HepG2 (cell line): Measurements from ENCODE around the gene EMILIN1. TPM values are rescaled to one million over a fixed set of nuclear protein-coding genes. Genes with fewer than 3 reads are reported as not detected.
A peak's percentile ranks its signal among the peaks of the same experiment; 100 is the strongest.

Experiments
- ARNT2 ChIP-seq: sonication (generic); formaldehyde crosslinking; IDR thresholded peaks from 2 replicates; pipeline ENCODE4 v1.8.0; 2022; ENCODE audit warnings: mild to moderate bottlenecking, low read depth, missing genetic modification reagents, moderate library complexity
- BHLHE40 ChIP-seq: IDR thresholded peaks from 2 replicates; pipeline ENCODE4 v1.6.1; 2011; ENCODE audit warnings: low read length, improper control_type of control experiment
- CBX2 ChIP-seq, 2 experiments: fragments of 200-600 bp in 1 of 2; sonication (generic); formaldehyde crosslinking in 1 of 2; IDR thresholded peaks; 2 replicates each; pipeline versions ENCODE4 v1.7.0 to v1.8.1; 2018 to 2022; ENCODE audit warnings: low read depth in 2 of 2, low read length in 1 of 2, mild to moderate bottlenecking in 1 of 2, missing genetic modification reagents in 1 of 2
- DPF2 ChIP-seq: sonication (generic); formaldehyde crosslinking; IDR thresholded peaks from 2 replicates; pipeline ENCODE4 v1.4.0; 2020; ENCODE audit warnings: mild to moderate bottlenecking, low read depth, missing genetic modification reagents, borderline replicate concordance
- EHMT2 ChIP-seq: fragments of 200-600 bp; sonication (generic); IDR thresholded peaks from 2 replicates; pipeline ENCODE4 v1.7.0; 2017; ENCODE audit warnings: antibody characterized with exemption, low read depth, low read length, borderline replicate concordance
- FOXJ3 ChIP-seq: sonication (generic); formaldehyde crosslinking; IDR thresholded peaks from 2 replicates; pipeline ENCODE4 v1.4.0; 2020; ENCODE audit warnings: missing genetic modification reagents, mild to moderate bottlenecking, borderline replicate concordance
- HOMEZ ChIP-seq: IDR thresholded peaks from 2 replicates; pipeline ENCODE4 v1.6.1; 2016; ENCODE audit warnings: low read depth
- KLF13 ChIP-seq: sonication (generic); formaldehyde crosslinking; IDR thresholded peaks from 2 replicates; pipeline ENCODE4 v1.4.0; 2020; ENCODE audit warnings: mild to moderate bottlenecking, missing genetic modification reagents
- PHF21A ChIP-seq: sonication (generic); formaldehyde crosslinking; IDR thresholded peaks from 2 replicates; pipeline ENCODE4 v1.5.0; 2020; ENCODE audit warnings: mild to moderate bottlenecking, missing genetic modification reagents
- SIN3A ChIP-seq: IDR thresholded peaks from 2 replicates; pipeline ENCODE4 v1.6.1; 2011; ENCODE audit warnings: low read depth, mild to moderate bottlenecking, control low read depth, low read length, borderline replicate concordance
- U2AF2 ChIP-seq: fragments of 200-400 bp; formaldehyde crosslinking; IDR thresholded peaks from 2 replicates; pipeline ENCODE4 v1.6.1; 2017; ENCODE audit warnings: low read depth, mild to moderate bottlenecking, low read length
- ZNF160 ChIP-seq: sonication (generic); formaldehyde crosslinking; IDR thresholded peaks from 2 replicates; pipeline ENCODE4 v1.8.0; 2022; ENCODE audit warnings: mild to moderate bottlenecking, inconsistent platforms, missing genetic modification reagents
- ZNF225 ChIP-seq: sonication (generic); formaldehyde crosslinking; IDR thresholded peaks from 2 replicates; pipeline ENCODE4 v1.4.0; 2020; ENCODE audit warnings: mild to moderate bottlenecking, missing genetic modification reagents
- ZNF335 ChIP-seq: sonication (generic); formaldehyde crosslinking; IDR thresholded peaks from 2 replicates; pipeline ENCODE4 v1.4.0; 2020; ENCODE audit warnings: missing genetic modification reagents
- ZNF572 ChIP-seq: sonication (generic); formaldehyde crosslinking; IDR thresholded peaks from 2 replicates; pipeline ENCODE4 v1.5.1; 2020; ENCODE audit warnings: mild to moderate bottlenecking, missing genetic modification reagents
- ZNF766 ChIP-seq: sonication (generic); formaldehyde crosslinking; IDR thresholded peaks from 2 replicates; pipeline ENCODE4 v1.5.0; 2020; ENCODE audit warnings: missing genetic modification reagents, borderline replicate concordance
- polyA plus RNA-seq, 8 experiments: library from polyadenylated mRNA; depleted of rRNA in 3 of 8; stranded (reverse) in 7 of 8; unstranded in 1 of 8; fragments of >200 nt; fragmentation: Illumina TruSeq in 4 of 8; extraction: Trizol in 4 of 8; gene quantifications; 2 replicates each; pipeline versions ENCODE4 v1.2.1 to v1.2.3, GENCODE V29; 2011 to 2016; ENCODE audit warnings: low read depth in 4 of 8, missing spikeins in 1 of 8, mixed read lengths in 1 of 8; ENCODE audit not compliant: insufficient read depth in 1 of 8
- total RNA-seq, 5 experiments: library from RNA; depleted of rRNA; stranded (reverse); fragments of >200 nt; fragmentation: Illumina TruSeq; extraction: Trizol; gene quantifications; 2 replicates each; pipeline ENCODE4 v1.2.3, GENCODE V29; 2016; ENCODE audit warnings: low read depth in 1 of 5
- TF ChIP-seq, protein P1 (sequence below): IDR thresholded peaks from 2 replicates; pipeline ENCODE4 v1.6.1; 2016; ENCODE audit warnings: missing genetic modification reagents, missing compliant biosample characterization
- TF ChIP-seq, protein P2 (sequence below): sonication (generic); formaldehyde crosslinking; IDR thresholded peaks from 2 replicates; pipeline ENCODE4 v1.4.0; 2020; ENCODE audit warnings: mild to moderate bottlenecking, low read depth, missing genetic modification reagents
- TF ChIP-seq, protein P3 (sequence below): IDR thresholded peaks from 2 replicates; pipeline ENCODE4 v1.6.1; 2016; ENCODE audit warnings: low read depth, missing genetic modification reagents, missing compliant biosample characterization

EMILIN1 gene
- total and polyA plus RNA-seq, 2 of the 13 experiments (the other 11 are each of a cell fraction or from before 2014, with no cell fraction given): 8.1 to 9.7 TPM

DNA sequence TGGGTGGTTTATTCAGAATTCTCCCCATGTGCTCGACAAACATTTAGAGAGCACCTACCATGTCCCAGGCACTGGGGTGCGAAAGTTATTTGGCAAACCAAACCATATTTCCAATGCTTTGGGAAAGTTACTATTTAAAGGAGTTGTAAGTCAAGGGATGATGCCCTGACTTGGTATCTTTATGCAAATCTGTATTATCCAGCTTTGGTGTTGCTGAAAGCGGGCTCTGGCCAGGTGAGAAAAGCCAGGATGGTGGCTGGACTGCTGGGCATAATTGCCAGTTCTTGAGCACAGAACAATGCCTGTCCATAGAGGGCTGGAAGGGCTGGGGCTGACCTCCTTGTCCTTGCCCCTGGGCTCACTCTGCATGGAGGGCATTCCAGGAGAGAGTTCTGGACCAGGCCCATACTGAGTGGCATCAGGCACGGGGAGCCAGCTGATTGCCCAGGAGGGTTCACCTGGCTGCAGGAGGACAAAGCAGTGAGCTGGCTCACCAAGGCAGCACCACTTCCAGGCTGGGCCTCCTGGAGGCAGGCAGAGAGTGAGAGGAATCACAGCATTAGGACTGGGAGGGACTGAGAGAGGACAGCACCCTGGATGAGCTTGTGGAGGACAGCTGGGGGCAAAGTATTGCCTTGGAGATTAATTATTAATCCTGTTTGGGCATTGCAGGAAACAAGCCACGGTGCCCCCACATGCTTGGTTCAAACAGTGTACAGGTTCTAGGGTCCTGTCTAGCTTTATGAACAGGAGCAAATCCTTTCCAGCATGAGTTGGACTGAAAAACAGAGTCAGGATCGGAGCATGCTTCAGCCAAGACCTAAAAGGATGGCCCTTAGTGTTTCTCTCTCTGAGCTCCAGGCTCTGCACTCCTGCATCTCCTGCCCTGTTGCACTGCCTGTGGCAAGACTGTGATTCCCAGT, 15.3 kb downstream of the EMILIN1 start (continued):
- TF ChIP-seq EHMT2 (no peak; the same call in 1 of the 2 replicates), KLF13 (CRISPR knock-in tag) (peak; percentile 81; the same call in 1 of the 2 replicates), ZNF766 (CRISPR knock-in tag) (no peak), ZNF335 (CRISPR knock-in tag) (peak; percentile 75; the same call in 1 of the 2 replicates), DPF2 (CRISPR knock-in tag) (peak; percentile 87), FOXJ3 (peak; percentile 43; the same call in 1 of the 2 replicates), HOMEZ (CRISPR knock-in tag) (peak; percentile 70; the same call in 1 of the 2 replicates), ZNF225 (peak; percentile 48; the same call in 1 of the 2 replicates), U2AF2 (0 out of 2 replicates have a peak, but pooled peaks have one; percentile 60), BHLHE40 (no peak), SIN3A (0 out of 2 replicates have a peak, but pooled peaks have one; percentile 5), ZNF572 (CRISPR knock-in tag) (peak; percentile 99), ZNF160 (peak; percentile 26; the same call in 1 of the 2 replicates), PHF21A (CRISPR knock-in tag) (peak; percentile 82), CBX2 (IDR thresholded peaks at IDR 0.05; ENCODE audit: low read depth, low read length) (no peak), CBX2 (CRISPR knock-in tag; IDR thresholded peaks at IDR 0.05; ENCODE audit: low read depth) (no peak), ARNT2 (CRISPR knock-in tag) (peak; percentile 41; the same call in 1 of the 2 replicates)
- TF ChIP-seq, protein P1, sequence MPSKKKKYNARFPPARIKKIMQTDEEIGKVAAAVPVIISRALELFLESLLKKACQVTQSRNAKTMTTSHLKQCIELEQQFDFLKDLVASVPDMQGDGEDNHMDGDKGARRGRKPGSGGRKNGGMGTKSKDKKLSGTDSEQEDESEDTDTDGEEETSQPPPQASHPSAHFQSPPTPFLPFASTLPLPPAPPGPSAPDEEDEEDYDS: peak; percentile 91
- TF ChIP-seq, protein P2, sequence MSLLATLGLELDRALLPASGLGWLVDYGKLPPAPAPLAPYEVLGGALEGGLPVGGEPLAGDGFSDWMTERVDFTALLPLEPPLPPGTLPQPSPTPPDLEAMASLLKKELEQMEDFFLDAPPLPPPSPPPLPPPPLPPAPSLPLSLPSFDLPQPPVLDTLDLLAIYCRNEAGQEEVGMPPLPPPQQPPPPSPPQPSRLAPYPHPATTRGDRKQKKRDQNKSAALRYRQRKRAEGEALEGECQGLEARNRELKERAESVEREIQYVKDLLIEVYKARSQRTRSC (CRISPR knock-in tag): peak; percentile 20; the same call in 1 of the 2 replicates
- TF ChIP-seq, protein P3, sequence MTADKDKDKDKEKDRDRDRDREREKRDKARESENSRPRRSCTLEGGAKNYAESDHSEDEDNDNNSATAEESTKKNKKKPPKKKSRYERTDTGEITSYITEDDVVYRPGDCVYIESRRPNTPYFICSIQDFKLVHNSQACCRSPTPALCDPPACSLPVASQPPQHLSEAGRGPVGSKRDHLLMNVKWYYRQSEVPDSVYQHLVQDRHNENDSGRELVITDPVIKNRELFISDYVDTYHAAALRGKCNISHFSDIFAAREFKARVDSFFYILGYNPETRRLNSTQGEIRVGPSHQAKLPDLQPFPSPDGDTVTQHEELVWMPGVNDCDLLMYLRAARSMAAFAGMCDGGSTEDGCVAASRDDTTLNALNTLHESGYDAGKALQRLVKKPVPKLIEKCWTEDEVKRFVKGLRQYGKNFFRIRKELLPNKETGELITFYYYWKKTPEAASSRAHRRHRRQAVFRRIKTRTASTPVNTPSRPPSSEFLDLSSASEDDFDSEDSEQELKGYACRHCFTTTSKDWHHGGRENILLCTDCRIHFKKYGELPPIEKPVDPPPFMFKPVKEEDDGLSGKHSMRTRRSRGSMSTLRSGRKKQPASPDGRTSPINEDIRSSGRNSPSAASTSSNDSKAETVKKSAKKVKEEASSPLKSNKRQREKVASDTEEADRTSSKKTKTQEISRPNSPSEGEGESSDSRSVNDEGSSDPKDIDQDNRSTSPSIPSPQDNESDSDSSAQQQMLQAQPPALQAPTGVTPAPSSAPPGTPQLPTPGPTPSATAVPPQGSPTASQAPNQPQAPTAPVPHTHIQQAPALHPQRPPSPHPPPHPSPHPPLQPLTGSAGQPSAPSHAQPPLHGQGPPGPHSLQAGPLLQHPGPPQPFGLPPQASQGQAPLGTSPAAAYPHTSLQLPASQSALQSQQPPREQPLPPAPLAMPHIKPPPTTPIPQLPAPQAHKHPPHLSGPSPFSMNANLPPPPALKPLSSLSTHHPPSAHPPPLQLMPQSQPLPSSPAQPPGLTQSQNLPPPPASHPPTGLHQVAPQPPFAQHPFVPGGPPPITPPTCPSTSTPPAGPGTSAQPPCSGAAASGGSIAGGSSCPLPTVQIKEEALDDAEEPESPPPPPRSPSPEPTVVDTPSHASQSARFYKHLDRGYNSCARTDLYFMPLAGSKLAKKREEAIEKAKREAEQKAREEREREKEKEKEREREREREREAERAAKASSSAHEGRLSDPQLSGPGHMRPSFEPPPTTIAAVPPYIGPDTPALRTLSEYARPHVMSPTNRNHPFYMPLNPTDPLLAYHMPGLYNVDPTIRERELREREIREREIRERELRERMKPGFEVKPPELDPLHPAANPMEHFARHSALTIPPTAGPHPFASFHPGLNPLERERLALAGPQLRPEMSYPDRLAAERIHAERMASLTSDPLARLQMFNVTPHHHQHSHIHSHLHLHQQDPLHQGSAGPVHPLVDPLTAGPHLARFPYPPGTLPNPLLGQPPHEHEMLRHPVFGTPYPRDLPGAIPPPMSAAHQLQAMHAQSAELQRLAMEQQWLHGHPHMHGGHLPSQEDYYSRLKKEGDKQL (CRISPR knock-in tag): peak; percentile 47; the same call in 1 of the 2 replicates
